Activated B cell treated with CpG ODN at 0.5 μM for 24 hours (primary cell): ENCODE data around the gene SYCP3. TPM values are rescaled to one million over a fixed set of nuclear protein-coding genes. Genes with fewer than 3 reads are reported as not detected.
"Not testable (repeated sequence)": the region's sequence is repeated elsewhere in the genome, so short reads cannot be mapped to it uniquely, and the experiment has no call there.

Experiments
- ATAC-seq: fragments of 200-7000 bp; cut with Tn5 transposase; one replicate; pipeline ENCODE4 v1.10.0; 2021; ENCODE audit warnings: low read depth, mild to moderate bottlenecking, moderate library complexity
- CTCF ChIA-PET: fragments of 350-600 bp; sonication (Branson Sonifier 250); formaldehyde crosslinking; loops from one replicate; lab custom pipeline; 2021; ENCODE audit warnings: antibody characterized with exemption; lab: Charles Lee
- POLR2A ChIA-PET: fragments of 350-600 bp; sonication (Branson Sonifier 250); formaldehyde crosslinking; loops from one replicate; lab custom pipeline; 2021; ENCODE audit warnings: antibody characterized with exemption; lab: Charles Lee
- DNase-seq: peaks from one replicate; pipeline ENCODE4 v3.0.0; 2022
- H3K27ac Mint-ChIP-seq: one replicate; pipeline ENCODE4 v1.8.0; 2020; ENCODE audit warnings: mixed read lengths
- H3K27me3 Mint-ChIP-seq: one replicate; pipeline ENCODE4 v1.8.0; 2021; ENCODE audit warnings: mixed read lengths
- H3K36me3 Mint-ChIP-seq: one replicate; pipeline ENCODE4 v1.8.0; 2021; ENCODE audit warnings: low read depth, mixed read lengths
- H3K4me1 Mint-ChIP-seq: one replicate; pipeline ENCODE4 v1.8.0; 2021; ENCODE audit warnings: mixed read lengths
- H3K4me3 Mint-ChIP-seq: one replicate; pipeline ENCODE4 v1.8.0; 2020; ENCODE audit warnings: mild to moderate bottlenecking, mixed read lengths
- H3K9me3 Mint-ChIP-seq: one replicate; pipeline ENCODE4 v1.8.0; 2020; ENCODE audit warnings: mixed read lengths
- CTCF ChIP-seq: fragments of 200-600 bp; IDR thresholded peaks from one replicate; pipeline ENCODE4 v1.8.0; 2022; ENCODE audit warnings: antibody characterized with exemption, mild to moderate bottlenecking
- intact Hi-C: fragments of 100-400 bp; cut with micrococcal nuclease; formaldehyde crosslinking; loops from one replicate; pipeline ENCODE4 v1.15.1; 2024
- total RNA-seq: library from RNA; stranded (reverse); gene quantifications from 2 replicates; pipeline ENCODE4 v1.2.3, GENCODE V29; 2022

The SYCP3 gene
- total RNA-seq, 1 donor from 2014 or later: 0.49 TPM

- no peak for TF ChIP-seq CTCF
- POLR2A ChIA-PET: interaction anchor here (0.9 to 2.8 kb wide), 11 partner anchors 10 to 192 kb away, joined by 3 to 31 read pairs (median 5); partner anchors contain the start of gene CHPT1
- H3K36me3 Mint-ChIP-seq: peaks cover 66% of the 10 kb centered on the region
Measured at GRCh38 chr12:101743242-101743641, 4.0 kb upstream of the SYCP3 start.

DNA sequence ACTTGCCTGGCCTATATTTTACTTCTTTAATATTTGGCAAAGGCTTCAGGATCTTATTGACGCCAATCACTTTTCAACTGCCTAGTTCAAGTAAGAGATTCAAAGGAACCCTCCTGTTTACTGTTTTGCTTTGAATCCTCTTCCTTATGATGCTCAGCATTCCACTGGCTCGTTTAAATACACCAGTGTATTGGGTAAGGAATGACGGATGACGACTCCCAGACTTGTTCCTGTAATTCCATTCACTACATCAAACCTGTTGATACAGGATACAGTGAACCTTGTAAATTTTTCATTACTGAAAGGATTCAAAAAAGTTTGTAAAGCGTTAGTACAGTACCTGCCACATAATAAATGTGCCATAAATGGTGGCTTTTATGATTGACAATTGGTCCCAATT is 1.7 kb upstream of the SYCP3 start:
- H3K27ac Mint-ChIP-seq: no peak overlapping the region
- DNase-seq: no peak
- intact Hi-C loops: no loop called here
- H3K27me3 Mint-ChIP-seq: no peaks in the 10 kb centered on the region
- H3K4me3 Mint-ChIP-seq: no peak overlapping the region
- ChIA-PET CTCF (no interaction called here), POLR2A (interaction anchor here (0.7 kb wide), 1 partner anchor 194 kb away, joined by 7 read pairs; no protein-coding TSS in a partner anchor)
- TF ChIP-seq CTCF: no peak
- no peak for ATAC-seq
- no peaks in the 10 kb centered on the region for H3K9me3 Mint-ChIP-seq
- peaks cover 56% of the 10 kb centered on the region for H3K36me3 Mint-ChIP-seq
- peaks cover 50% of the 10 kb centered on the region for H3K4me1 Mint-ChIP-seq

More at GRCh38 chr12:101743242-101743641, 4.0 kb upstream of the SYCP3 start:
- CTCF ChIA-PET: interaction anchor here (1.5 to 2.2 kb wide), 3 partner anchors 16 to 87 kb away, joined by 6 to 14 read pairs (median 13); partner anchors contain the start of gene GNPTAB
- Mint-ChIP-seq H3K4me1 (peaks cover 66% of the 10 kb centered on the region), H3K27ac (peak overlapping the region; percentile 96), H3K9me3 (no peaks in the 10 kb centered on the region), H3K27me3 (no peaks in the 10 kb centered on the region), H3K4me3 (peak overlapping the region; percentile 36)
- no peak for DNase-seq
- no peak for ATAC-seq
- intact Hi-C loops: loop anchor here (1.0 to 2.0 kb wide), 4 partner anchors 16 to 109 kb away; partner anchors contain the start of gene CHPT1

- H3K36me3 Mint-ChIP-seq: peaks cover 52% of the 10 kb centered on the region
- no peak for TF ChIP-seq CTCF
- no peak overlapping the region for H3K27ac Mint-ChIP-seq
- peaks cover 46% of the 10 kb centered on the region for H3K4me1 Mint-ChIP-seq
- H3K27me3 Mint-ChIP-seq: no peaks in the 10 kb centered on the region
- ChIA-PET CTCF (no interaction called here), POLR2A (interaction anchor here (0.6 to 0.7 kb wide), 6 partner anchors 11 to 273 kb away, joined by 3 to 9 read pairs (median 5); no protein-coding TSS in a partner anchor)
- DNase-seq (no peak), ATAC-seq (no peak)
- H3K4me3 Mint-ChIP-seq: no peak overlapping the region
- intact Hi-C loops: no loop called here
- no peaks in the 10 kb centered on the region for H3K9me3 Mint-ChIP-seq
Measured at GRCh38 chr12:101740566-101740965, 1.3 kb upstream of the SYCP3 start.

GRCh38 chr12:101737476-101737875 is 1.8 kb downstream of the SYCP3 start:
- ChIA-PET CTCF (interaction anchor here (0.6 kb wide), 1 partner anchor 334 kb away, joined by 4 read pairs; no protein-coding TSS in a partner anchor), POLR2A (no interaction called here)
- H3K4me1 Mint-ChIP-seq: peaks cover 22% of the 10 kb centered on the region
- H3K4me3 Mint-ChIP-seq: no peak overlapping the region
- no peaks in the 10 kb centered on the region for H3K9me3 Mint-ChIP-seq
- intact Hi-C loops: no loop called here
- DNase-seq: no peak
- ATAC-seq: no peak
- H3K36me3 Mint-ChIP-seq: peaks cover 46% of the 10 kb centered on the region
- no peak for TF ChIP-seq CTCF
- H3K27ac Mint-ChIP-seq: no peak overlapping the region
- no peaks in the 10 kb centered on the region for H3K27me3 Mint-ChIP-seq

DNA sequence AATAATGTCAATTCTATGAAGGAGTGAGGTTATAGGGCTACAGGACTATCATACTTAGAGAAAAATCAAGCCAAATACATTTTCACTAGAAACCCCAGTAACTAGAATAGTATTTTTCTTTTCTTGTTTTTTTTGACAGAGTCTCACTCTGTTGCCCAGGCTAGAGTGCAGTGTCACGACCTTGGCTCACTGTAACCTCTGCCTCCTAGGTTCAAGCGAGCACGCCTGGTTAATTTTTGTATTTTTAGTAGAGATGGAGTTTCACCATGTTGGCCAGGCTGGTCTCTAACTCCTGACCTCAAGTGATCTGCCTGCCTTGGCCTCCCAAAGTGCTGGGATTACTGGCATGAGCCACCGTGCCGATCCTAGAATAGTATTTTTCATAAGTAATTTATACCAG is 4.8 kb downstream of the SYCP3 start:
- H3K27me3 Mint-ChIP-seq, H3K27ac Mint-ChIP-seq, intact Hi-C loops, H3K4me3 Mint-ChIP-seq, DNase-seq, H3K9me3 Mint-ChIP-seq, CTCF ChIA-PET, ATAC-seq: not testable (repeated sequence)
- POLR2A ChIA-PET: interaction anchor here (1.4 kb wide), 1 partner anchor 36 kb away, joined by 5 read pairs; the partner anchor contains the start of gene CHPT1
- Mint-ChIP-seq H3K36me3 (peaks cover 50% of the 10 kb centered on the region), H3K4me1 (peaks cover 16% of the 10 kb centered on the region)
